Mammary epithelial cell (primary cell): ENCODE data around the gene PPP1R3D.

Experiments
- EZH2 ChIP-seq: IDR thresholded peaks from 2 replicates; pipeline ENCODE4 v1.6.1; 2012; ENCODE audit warnings: low read length, inconsistent platforms, borderline replicate concordance
- TF ChIP-seq, protein P1 (sequence below), 2 donors: IDR thresholded peaks in 1 of 2; conservative IDR thresholded peaks in 1 of 2; 2 replicates each; pipeline ENCODE4 v1.5.1; 2011 to 2012; ENCODE audit warnings: inconsistent platforms in 2 of 2, low read length in 2 of 2, mild to moderate bottlenecking in 2 of 2, control low read depth in 1 of 2, low read depth in 1 of 2; ENCODE audit not compliant: insufficient read depth in 1 of 2; ENCODE audit errors: extremely low read depth in 1 of 2

DNA sequence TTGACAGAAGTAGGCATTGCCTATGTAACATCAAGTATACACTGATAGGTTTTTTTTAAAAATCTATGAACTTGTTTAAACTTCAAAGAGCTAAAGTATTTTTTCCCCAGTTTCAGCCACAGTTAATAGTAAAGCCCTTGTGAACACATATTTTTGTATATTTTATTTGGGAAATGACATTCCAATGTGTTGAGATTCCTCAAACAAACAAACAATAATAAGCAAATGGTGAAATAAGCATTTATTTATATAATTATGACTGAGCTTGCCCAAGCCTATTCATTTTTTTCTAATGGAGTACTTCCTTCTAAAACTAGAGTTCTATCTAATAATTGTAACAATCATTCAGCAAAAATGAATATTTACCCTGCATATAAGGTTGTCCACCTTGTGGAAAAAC is 19.2 kb downstream of the PPP1R3D start:
- TF ChIP-seq, protein P1, sequence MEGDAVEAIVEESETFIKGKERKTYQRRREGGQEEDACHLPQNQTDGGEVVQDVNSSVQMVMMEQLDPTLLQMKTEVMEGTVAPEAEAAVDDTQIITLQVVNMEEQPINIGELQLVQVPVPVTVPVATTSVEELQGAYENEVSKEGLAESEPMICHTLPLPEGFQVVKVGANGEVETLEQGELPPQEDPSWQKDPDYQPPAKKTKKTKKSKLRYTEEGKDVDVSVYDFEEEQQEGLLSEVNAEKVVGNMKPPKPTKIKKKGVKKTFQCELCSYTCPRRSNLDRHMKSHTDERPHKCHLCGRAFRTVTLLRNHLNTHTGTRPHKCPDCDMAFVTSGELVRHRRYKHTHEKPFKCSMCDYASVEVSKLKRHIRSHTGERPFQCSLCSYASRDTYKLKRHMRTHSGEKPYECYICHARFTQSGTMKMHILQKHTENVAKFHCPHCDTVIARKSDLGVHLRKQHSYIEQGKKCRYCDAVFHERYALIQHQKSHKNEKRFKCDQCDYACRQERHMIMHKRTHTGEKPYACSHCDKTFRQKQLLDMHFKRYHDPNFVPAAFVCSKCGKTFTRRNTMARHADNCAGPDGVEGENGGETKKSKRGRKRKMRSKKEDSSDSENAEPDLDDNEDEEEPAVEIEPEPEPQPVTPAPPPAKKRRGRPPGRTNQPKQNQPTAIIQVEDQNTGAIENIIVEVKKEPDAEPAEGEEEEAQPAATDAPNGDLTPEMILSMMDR (conservative IDR thresholded peaks at IDR 0.05 in 1 of 2, IDR thresholded peaks at IDR 0.05 in 1 of 2; ENCODE audit: extremely low read depth in 1 of 2, insufficient read depth in 1 of 2, low read depth in 1 of 2, low read length in 2 of 2), result no peak
- no peak for TF ChIP-seq EZH2
